ENCODE measurements around the gene C3orf33.

DNA sequence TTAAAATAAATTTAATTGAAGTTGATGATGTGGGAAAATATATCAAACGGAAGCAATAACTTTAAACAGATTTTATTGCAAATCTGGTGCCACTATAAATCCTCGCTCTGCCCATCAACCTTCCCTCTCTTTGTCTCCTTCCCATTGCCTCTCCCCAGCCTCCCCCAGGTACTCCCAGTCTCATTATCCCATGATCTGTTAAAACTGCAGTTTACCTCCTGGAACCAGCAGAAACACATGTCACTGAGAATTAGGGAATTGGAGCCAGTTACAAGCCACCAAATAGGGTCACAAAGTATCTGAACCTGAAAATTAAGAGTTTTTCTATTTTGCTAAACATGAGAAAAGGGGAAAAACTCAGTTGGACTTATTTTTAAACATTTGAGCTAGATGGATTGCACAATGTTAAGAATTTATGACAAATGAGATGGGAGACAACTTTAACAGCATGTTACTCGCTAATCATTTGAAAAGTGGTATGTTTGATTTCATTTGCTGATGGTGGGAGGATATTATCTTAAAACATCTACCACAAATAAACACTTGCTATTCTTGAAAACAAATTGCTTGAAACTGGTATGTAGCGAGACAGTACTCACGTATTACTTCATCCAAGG, 63.6 kb downstream of the C3orf33 start:
- TF ChIP-seq, protein P1, sequence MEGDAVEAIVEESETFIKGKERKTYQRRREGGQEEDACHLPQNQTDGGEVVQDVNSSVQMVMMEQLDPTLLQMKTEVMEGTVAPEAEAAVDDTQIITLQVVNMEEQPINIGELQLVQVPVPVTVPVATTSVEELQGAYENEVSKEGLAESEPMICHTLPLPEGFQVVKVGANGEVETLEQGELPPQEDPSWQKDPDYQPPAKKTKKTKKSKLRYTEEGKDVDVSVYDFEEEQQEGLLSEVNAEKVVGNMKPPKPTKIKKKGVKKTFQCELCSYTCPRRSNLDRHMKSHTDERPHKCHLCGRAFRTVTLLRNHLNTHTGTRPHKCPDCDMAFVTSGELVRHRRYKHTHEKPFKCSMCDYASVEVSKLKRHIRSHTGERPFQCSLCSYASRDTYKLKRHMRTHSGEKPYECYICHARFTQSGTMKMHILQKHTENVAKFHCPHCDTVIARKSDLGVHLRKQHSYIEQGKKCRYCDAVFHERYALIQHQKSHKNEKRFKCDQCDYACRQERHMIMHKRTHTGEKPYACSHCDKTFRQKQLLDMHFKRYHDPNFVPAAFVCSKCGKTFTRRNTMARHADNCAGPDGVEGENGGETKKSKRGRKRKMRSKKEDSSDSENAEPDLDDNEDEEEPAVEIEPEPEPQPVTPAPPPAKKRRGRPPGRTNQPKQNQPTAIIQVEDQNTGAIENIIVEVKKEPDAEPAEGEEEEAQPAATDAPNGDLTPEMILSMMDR (IDR thresholded peaks at IDR 0.05; ENCODE audit: poor library complexity), result no peak
- TF ChIP-seq EZH2phosphoT487 (IDR thresholded peaks at IDR 0.05; ENCODE audit: low read depth, severe bottlenecking, unreplicated experiment), result no peak

All from hepatocyte (in vitro differentiated cells).